Lung microvascular endothelial cell (primary cell): ENCODE results near the gene DEFB114. TPM values are rescaled to one million over a fixed set of nuclear protein-coding genes. Genes with fewer than 3 reads are reported as not detected.

Experiments used
- DNase-seq, 2 donors: peaks; one replicate each; pipeline versions ENCODE4 v3.0.0 to v3.0.0-alpha.2; 2010; ENCODE audit warnings: low read depth in 2 of 2
- total RNA-seq: library from RNA; depleted of rRNA; stranded (reverse); fragments of >200 nt; gene quantifications from 2 replicates; pipeline ENCODE4 v1.2.1, GENCODE V29; 2014

DEFB114 gene
- total RNA-seq, 1 donor from 2014 or later = not detected

- no peak for DNase-seq
These were observed 26.9 kb downstream of the DEFB114 start for GRCh38 chr6:49937017-49937416.

GRCh38 chr6:49935387-49935786, 28.6 kb downstream of the DEFB114 start:
- DNase-seq = no peak

- DNase-seq = no peak
These were observed 29.2 kb downstream of the DEFB114 start for GRCh38 chr6:49934770-49935169.

GRCh38 chr6:49933526-49933925, 30.4 kb downstream of the DEFB114 start:
- no peak for DNase-seq

GRCh38 chr6:49929340-49929739, 34.6 kb downstream of the DEFB114 start:
- no peak for DNase-seq

- no peak for DNase-seq
These were observed 40.1 kb downstream of the DEFB114 start for GRCh38 chr6:49923826-49924225.

GRCh38 chr6:49919935-49920644, 43.9 kb downstream of the DEFB114 start:
- DNase-seq = no peak

GRCh38 chr6:49919261-49919660, 44.7 kb downstream of the DEFB114 start:
- no peak for DNase-seq

GRCh38 chr6:49918787-49919186, 45.2 kb downstream of the DEFB114 start:
- DNase-seq = no peak

GRCh38 chr6:49915035-49915434, 48.9 kb downstream of the DEFB114 start:
- no peak for DNase-seq

GRCh38 chr6:49913636-49914375, 50.2 kb downstream of the DEFB114 start:
- no peak for DNase-seq

GRCh38 chr6:49912196-49912595, 51.8 kb downstream of the DEFB114 start:
- DNase-seq = no peak

GRCh38 chr6:49911252-49911651, 52.7 kb downstream of the DEFB114 start:
- DNase-seq = no peak

Other genes with a start within 250 kb of the DEFB114 start
- gene CRISP3, start 219.8 kb downstream of the DEFB114 start, total RNA-seq = not detected in 2 replicates
- gene PGK2, start 176.9 kb downstream of the DEFB114 start, total RNA-seq = not detected in 2 replicates
- not detected in 2 replicates for gene CRISP1, start 97.6 kb downstream of the DEFB114 start, total RNA-seq
- gene DEFB113, start 5.5 kb upstream of the DEFB114 start, total RNA-seq = not detected in 2 replicates
- not detected in 2 replicates for gene DEFB110, start 57.8 kb upstream of the DEFB114 start, total RNA-seq
- gene DEFB112, start 85.8 kb upstream of the DEFB114 start, total RNA-seq = not detected in 2 replicates